AG09309 (cell line): ENCODE data around the gene ABHD12.

ENCODE experiments used
- DNase-seq: peaks from one replicate; pipeline ENCODE4 v3.0.0-alpha.2; 2010; ENCODE audit warnings: low read depth
- H3K4me3 ChIP-seq: 2 replicates; pipeline ENCODE4 v1.5.1; 2011; ENCODE audit warnings: mild to moderate bottlenecking, low read depth, low read length, moderate library complexity; ENCODE audit not compliant: control insufficient read depth
- CTCF ChIP-seq: IDR thresholded peaks from 2 replicates; pipeline ENCODE4 v1.5.1; 2011; ENCODE audit warnings: mild to moderate bottlenecking, low read depth, low read length, inconsistent platforms; ENCODE audit not compliant: insufficient read depth, control insufficient read depth; ENCODE audit errors: missing control alignments

The ABHD12 gene

DNA sequence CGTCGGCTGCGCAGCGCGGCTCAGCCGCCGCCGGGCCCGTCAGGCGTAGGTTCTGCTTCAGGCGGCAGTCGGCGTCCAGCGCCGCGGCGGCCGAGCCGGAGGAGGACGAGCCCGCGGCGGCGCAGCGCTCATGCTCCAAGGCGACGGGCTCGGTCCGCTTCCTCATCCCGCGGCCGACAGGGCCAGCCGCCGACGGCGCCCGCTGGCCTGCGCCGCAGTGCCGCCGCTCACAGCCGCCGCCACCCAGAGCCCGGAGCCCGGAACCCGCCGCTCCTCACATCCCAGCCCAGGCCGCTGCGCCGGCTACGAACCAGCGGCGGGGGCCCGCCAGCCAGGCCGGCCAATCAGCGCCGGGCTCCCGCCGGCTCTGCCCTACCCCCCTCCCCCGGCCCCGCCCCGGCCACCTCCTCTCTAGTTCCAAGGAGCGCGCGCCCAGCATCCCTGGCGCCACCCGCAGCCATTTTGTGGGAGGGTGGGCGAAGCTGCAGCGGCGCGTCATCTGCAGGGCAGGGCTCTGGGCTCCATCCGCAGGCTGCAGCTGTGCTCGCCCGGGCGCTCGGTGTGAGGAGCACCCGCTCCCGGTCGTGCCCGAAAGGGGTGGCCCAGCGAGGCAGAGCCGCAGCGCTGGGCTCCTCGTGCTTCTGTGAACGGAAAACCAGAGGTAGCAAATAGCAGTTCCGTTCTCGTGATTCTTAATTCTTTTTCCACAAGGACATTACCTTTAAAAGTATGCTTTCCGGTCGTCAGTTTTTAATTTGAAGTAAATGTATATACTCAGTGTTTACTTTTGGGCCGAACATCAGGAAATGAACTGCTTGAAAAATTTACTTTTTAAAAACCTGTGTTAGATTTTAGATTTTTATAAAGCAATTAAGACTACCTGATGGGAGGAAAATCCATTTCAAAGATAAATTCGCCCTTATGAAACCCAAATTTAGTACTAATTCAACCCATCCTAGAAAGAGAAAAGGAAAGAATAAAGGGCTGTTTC is at the start of gene ABHD12:
TSS of gene ABHD12 (minus strand) at position 298 of the 991 bp plus-strand sequence. CDS start at position 166, 132 bp downstream.
- no peak for TF ChIP-seq CTCF
- DNase-seq: peak; percentile 82
- H3K4me3 ChIP-seq: peak within 1 kb of the TSS; percentile 88

- H3K4me3 ChIP-seq: no peak overlapping the region
- no peak for DNase-seq
- no peak for TF ChIP-seq CTCF
Measured at GRCh38 chr20:25439328-25439727, 48.7 kb upstream of the ABHD12 start.

GRCh38 chr20:25437153-25437581 is 46.5 kb upstream of the ABHD12 start:
- H3K4me3 ChIP-seq: no peak overlapping the region
- no peak for TF ChIP-seq CTCF
- DNase-seq: no peak

DNA sequence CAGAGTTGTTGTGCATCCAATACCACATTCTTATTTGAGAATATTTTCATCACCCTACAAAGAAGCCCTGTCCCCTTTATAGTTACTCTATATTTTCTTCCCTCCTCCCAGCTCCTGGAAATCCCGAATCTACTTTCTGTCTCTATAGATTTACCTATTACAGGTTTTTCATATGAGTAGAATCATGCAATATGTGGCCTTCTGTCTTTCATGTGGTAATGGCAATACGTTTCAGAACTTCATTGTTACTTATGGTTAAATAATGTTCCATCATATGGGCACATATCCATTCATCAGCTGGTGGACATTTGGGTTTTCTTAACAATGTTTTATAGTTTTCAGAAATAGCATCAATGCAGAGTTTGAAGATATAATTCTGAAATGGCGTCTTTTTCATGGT is 33.9 kb upstream of the ABHD12 start:
- H3K4me3 ChIP-seq: no peak overlapping the region
- DNase-seq: no peak
- no peak for TF ChIP-seq CTCF

DNA sequence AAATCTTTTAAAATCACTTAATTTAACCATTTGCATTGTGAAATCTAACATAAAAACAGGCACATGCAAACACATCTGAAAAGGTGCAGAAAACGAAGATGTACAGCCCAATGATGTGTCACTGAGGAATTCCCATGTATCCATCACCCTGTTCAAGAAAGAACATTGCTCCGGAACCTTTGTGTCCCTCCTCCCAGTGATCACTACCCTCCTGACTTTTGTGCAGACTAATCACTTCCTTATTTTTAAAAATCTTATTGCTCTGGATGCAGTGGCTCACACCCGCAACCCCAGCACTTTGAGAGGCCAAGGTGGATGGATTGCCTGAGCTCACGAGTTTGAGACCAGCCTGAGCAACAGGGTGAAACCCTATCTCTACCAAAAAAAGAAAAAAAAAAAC is 31.4 kb upstream of the ABHD12 start:
- no peak for TF ChIP-seq CTCF
- DNase-seq: no peak
- H3K4me3 ChIP-seq: no peak overlapping the region

GRCh38 chr20:25421102-25421501 is 30.5 kb upstream of the ABHD12 start:
- TF ChIP-seq CTCF: no peak
- DNase-seq: peak; percentile 20
- no peak overlapping the region for H3K4me3 ChIP-seq
